SK-N-SH treated with all-trans-retinoic acid at 6 μM for 48 hours (cell line): ENCODE data around the gene VCL.

ENCODE experiments used
- ATAC-seq: fragments of 200-7000 bp; cut with Tn5 transposase; 3 replicates; pipeline ENCODE4 v1.9.1; 2020; ENCODE audit warnings: mild to moderate bottlenecking, moderate library complexity
- ARNTL ChIP-seq: fragments of 450-650 bp; formaldehyde crosslinking; IDR thresholded peaks from 2 replicates; pipeline ENCODE4 v1.5.0; 2020; ENCODE audit warnings: low read depth, mild to moderate bottlenecking, moderate library complexity, borderline replicate concordance
- BACH2 ChIP-seq: fragments of 250-450 bp; sonication (Bioruptor Pico); IDR thresholded peaks from 2 replicates; pipeline ENCODE4 v1.9.0; 2021; ENCODE audit warnings: mild to moderate bottlenecking, borderline replicate concordance
- ESRRG ChIP-seq: fragments of 250-450 bp; sonication (Bioruptor Pico); IDR thresholded peaks from 2 replicates; pipeline ENCODE4 v1.6.1; 2021; ENCODE audit warnings: mild to moderate bottlenecking
- GLIS3 ChIP-seq: fragments of 250-450 bp; sonication (Bioruptor Pico); IDR thresholded peaks from 2 replicates; pipeline ENCODE4 v1.5.0; 2020; ENCODE audit warnings: mild to moderate bottlenecking, moderate library complexity
- ISL1 ChIP-seq: fragments of 250-450 bp; sonication (Bioruptor Pico); IDR thresholded peaks from 2 replicates; pipeline ENCODE4 v2.1.2; 2022; ENCODE audit warnings: mild to moderate bottlenecking, moderate library complexity
- OSR1 ChIP-seq: fragments of 250-450 bp; sonication (Bioruptor Pico); IDR thresholded peaks from 2 replicates; pipeline ENCODE4 v1.8.0; 2022; ENCODE audit warnings: moderate library complexity, mild to moderate bottlenecking, inconsistent platforms
- PPARA ChIP-seq: fragments of 250-450 bp; sonication (Bioruptor Pico); IDR thresholded peaks from 2 replicates; pipeline ENCODE4 v1.5.0; 2020; ENCODE audit warnings: mild to moderate bottlenecking, borderline replicate concordance
- RARB ChIP-seq: fragments of 250-450 bp; sonication (Bioruptor Pico); IDR thresholded peaks from 2 replicates; pipeline ENCODE4 v1.8.0; 2021; ENCODE audit warnings: mild to moderate bottlenecking, moderate library complexity
- SNAI2 ChIP-seq: fragments of 250-450 bp; sonication (Bioruptor Pico); IDR thresholded peaks from 2 replicates; pipeline ENCODE4 v1.5.0; 2020; ENCODE audit warnings: mild to moderate bottlenecking, moderate library complexity
- TCF4 ChIP-seq: fragments of 250-450 bp; sonication (Bioruptor Pico); IDR thresholded peaks from 2 replicates; pipeline ENCODE4 v1.8.0; 2021; ENCODE audit warnings: mild to moderate bottlenecking, moderate library complexity, borderline replicate concordance
- ZC3H10 ChIP-seq: fragments of 250-450 bp; sonication (Bioruptor Pico); IDR thresholded peaks from 2 replicates; pipeline ENCODE4 v1.5.1; 2021; ENCODE audit warnings: mild to moderate bottlenecking, moderate library complexity
- ZFP3 ChIP-seq: fragments of 250-450 bp; sonication (Bioruptor Pico); IDR thresholded peaks from 2 replicates; pipeline ENCODE4 v1.5.0; 2020; ENCODE audit warnings: mild to moderate bottlenecking, moderate library complexity
- ZFP30 ChIP-seq: fragments of 450-650 bp; formaldehyde crosslinking; IDR thresholded peaks from 2 replicates; pipeline ENCODE4 v1.5.0; 2022; ENCODE audit warnings: mild to moderate bottlenecking, moderate library complexity
- ZNF70 ChIP-seq: fragments of 450-650 bp; formaldehyde crosslinking; IDR thresholded peaks from 2 replicates; pipeline ENCODE4 v1.5.0; 2020; ENCODE audit warnings: mild to moderate bottlenecking, moderate library complexity
- TF ChIP-seq, protein P1 (sequence below): fragments of 250-450 bp; sonication (Bioruptor Pico); IDR thresholded peaks from 2 replicates; pipeline ENCODE4 v1.5.0; 2020; ENCODE audit warnings: mild to moderate bottlenecking, moderate library complexity
- TF ChIP-seq, protein P2 (sequence below): fragments of 250-450 bp; sonication (Bioruptor Pico); IDR thresholded peaks from 2 replicates; pipeline ENCODE4 v1.5.1; 2021; ENCODE audit warnings: mild to moderate bottlenecking, moderate library complexity
- TF ChIP-seq, protein P3 (sequence below): fragments of 250-450 bp; sonication (Bioruptor Pico); IDR thresholded peaks from 2 replicates; pipeline ENCODE4 v1.8.0; 2020; ENCODE audit warnings: mild to moderate bottlenecking, moderate library complexity, borderline replicate concordance
- TF ChIP-seq, protein P4 (sequence below): fragments of 250-450 bp; sonication (Bioruptor Pico); IDR thresholded peaks from 2 replicates; pipeline ENCODE4 v1.5.1; 2020; ENCODE audit warnings: low read depth, mild to moderate bottlenecking, moderate library complexity
- TF ChIP-seq, protein P5 (sequence below): fragments of 250-450 bp; sonication (Bioruptor Pico); IDR thresholded peaks from 2 replicates; pipeline ENCODE4 v1.8.0; 2021; ENCODE audit warnings: low read depth, mild to moderate bottlenecking, moderate library complexity, borderline replicate concordance

VCL gene

DNA sequence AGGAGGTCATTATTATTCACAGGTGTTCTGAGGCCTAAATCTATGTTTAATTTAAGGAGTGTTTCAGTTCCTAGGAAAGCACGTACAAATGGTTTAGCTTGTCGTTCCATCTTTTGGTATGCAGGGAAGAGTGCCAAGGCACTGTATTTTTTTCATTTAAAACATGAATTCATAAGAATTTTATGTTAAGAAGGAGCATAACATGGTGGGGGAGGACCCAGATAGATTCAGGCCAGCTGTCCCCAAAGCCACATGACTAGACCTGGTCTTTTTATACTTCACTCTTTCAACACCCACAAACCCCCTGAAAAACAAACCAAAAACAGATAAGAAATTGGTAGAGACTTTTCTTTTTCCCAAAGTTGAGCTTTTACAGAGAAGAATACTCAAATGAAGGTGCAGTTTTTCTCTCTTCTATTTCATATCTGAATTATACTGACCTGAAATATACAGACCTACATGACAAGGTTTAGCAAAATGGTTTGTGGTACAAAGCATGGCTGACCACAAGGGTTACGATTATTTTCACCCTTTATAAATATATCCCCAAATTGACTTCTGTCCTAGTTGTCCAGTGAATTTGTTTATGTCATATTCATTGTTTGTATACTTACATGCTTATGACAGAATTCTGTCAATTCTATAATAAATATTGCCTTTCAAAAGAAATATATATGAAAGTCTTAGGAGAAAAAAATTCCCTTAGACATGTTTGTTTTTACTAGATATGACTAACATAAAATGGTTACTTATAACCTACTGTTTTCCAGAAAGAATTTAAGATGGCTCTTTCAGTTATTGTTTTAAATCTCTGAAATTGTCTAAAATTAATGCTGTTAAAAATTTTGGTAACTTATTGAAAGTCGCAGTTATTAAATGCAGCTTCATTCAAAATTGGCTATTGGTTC lies 81.4 kb downstream of the VCL start (continued):
- TF ChIP-seq, protein P1, sequence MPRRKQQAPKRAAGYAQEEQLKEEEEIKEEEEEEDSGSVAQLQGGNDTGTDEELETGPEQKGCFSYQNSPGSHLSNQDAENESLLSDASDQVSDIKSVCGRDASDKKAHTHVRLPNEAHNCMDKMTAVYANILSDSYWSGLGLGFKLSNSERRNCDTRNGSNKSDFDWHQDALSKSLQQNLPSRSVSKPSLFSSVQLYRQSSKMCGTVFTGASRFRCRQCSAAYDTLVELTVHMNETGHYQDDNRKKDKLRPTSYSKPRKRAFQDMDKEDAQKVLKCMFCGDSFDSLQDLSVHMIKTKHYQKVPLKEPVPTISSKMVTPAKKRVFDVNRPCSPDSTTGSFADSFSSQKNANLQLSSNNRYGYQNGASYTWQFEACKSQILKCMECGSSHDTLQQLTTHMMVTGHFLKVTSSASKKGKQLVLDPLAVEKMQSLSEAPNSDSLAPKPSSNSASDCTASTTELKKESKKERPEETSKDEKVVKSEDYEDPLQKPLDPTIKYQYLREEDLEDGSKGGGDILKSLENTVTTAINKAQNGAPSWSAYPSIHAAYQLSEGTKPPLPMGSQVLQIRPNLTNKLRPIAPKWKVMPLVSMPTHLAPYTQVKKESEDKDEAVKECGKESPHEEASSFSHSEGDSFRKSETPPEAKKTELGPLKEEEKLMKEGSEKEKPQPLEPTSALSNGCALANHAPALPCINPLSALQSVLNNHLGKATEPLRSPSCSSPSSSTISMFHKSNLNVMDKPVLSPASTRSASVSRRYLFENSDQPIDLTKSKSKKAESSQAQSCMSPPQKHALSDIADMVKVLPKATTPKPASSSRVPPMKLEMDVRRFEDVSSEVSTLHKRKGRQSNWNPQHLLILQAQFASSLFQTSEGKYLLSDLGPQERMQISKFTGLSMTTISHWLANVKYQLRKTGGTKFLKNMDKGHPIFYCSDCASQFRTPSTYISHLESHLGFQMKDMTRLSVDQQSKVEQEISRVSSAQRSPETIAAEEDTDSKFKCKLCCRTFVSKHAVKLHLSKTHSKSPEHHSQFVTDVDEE, result no peak

DNA sequence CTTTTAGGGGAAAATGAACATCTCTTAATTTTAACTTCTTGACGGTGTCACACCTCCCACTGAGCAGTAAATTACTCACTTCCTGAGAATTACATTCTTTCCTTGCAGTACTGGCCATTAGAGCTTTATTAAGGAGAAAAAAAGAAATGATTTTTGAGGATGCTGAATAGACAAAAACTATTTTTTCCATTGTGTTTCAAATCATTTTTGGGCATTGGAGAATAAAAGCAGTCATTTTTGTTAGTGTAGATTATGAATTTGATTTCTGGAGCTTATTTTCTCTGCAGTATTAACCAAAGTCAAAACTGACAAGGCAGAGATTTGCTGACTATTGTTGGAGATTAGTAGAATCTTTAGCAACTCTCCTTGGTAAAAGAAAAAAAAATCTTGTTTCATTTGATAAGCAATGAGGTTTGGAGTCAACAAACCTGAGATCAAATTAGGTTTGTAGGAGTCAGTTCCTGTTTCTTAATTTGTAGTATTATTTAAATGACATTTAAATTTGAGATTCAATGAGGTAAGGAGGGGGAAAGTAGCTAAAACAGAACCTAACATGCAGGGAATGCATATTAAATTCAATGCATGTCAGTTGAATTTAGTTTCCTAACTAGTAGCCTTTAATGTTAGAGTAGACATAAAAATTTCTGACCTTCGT lies 82.1 kb downstream of the VCL start:
- ATAC-seq, result no peak
- TF ChIP-seq TCF4, result no peak
- no peak for TF ChIP-seq ZC3H10 (CRISPR knock-in tag)
- no peak for TF ChIP-seq RARB

DNA sequence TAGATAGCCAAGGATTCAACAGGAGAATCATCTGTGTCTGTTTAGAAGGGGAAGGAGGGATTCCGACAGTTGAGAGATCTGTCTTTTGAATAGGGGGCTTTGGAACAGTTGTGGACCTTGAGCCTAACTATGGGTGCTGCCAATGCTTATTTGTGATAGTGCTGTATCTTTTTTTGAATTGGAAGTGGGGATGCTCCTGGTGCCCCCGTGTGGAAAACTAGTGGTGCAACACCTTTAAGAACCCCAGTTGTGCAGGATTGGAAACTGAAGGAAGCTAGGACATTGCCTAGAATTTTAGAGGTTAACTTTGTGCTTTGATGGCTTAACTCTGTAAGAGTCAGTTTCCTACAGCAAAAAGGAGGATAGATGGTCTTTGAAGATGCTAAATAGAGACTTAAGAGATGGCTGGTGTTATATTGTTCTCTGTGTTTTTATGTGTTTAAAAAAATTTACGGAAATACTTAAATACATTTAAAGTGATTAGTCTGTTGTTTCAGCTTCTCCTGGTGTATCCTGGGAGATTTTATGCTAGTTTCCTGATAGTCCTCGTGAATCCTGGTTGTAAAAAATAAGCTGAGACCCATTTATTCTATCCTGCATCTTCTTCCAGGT lies 83.4 kb downstream of the VCL start:
- TF ChIP-seq ARNTL (CRISPR knock-in tag) (no peak), ZFP30 (CRISPR knock-in tag) (no peak), OSR1 (CRISPR knock-in tag) (no peak), ISL1 (no peak), ESRRG (CRISPR knock-in tag) (no peak), ZC3H10 (CRISPR knock-in tag) (no peak), GLIS3 (CRISPR knock-in tag) (no peak), SNAI2 (CRISPR knock-in tag) (no peak), ZNF70 (CRISPR knock-in tag) (no peak), PPARA (CRISPR knock-in tag) (no peak), BACH2 (CRISPR knock-in tag) (no peak), ZFP3 (CRISPR knock-in tag) (no peak)
- TF ChIP-seq, protein P2, sequence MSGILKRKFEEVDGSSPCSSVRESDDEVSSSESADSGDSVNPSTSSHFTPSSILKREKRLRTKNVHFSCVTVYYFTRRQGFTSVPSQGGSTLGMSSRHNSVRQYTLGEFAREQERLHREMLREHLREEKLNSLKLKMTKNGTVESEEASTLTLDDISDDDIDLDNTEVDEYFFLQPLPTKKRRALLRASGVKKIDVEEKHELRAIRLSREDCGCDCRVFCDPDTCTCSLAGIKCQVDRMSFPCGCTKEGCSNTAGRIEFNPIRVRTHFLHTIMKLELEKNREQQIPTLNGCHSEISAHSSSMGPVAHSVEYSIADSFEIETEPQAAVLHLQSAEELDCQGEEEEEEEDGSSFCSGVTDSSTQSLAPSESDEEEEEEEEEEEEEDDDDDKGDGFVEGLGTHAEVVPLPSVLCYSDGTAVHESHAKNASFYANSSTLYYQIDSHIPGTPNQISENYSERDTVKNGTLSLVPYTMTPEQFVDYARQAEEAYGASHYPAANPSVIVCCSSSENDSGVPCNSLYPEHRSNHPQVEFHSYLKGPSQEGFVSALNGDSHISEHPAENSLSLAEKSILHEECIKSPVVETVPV, result no peak
- TF ChIP-seq, protein P3, sequence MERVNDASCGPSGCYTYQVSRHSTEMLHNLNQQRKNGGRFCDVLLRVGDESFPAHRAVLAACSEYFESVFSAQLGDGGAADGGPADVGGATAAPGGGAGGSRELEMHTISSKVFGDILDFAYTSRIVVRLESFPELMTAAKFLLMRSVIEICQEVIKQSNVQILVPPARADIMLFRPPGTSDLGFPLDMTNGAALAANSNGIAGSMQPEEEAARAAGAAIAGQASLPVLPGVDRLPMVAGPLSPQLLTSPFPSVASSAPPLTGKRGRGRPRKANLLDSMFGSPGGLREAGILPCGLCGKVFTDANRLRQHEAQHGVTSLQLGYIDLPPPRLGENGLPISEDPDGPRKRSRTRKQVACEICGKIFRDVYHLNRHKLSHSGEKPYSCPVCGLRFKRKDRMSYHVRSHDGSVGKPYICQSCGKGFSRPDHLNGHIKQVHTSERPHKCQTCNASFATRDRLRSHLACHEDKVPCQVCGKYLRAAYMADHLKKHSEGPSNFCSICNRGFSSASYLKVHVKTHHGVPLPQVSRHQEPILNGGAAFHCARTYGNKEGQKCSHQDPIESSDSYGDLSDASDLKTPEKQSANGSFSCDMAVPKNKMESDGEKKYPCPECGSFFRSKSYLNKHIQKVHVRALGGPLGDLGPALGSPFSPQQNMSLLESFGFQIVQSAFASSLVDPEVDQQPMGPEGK, result no peak
- TF ChIP-seq, protein P1, result no peak
- TF ChIP-seq, protein P4, sequence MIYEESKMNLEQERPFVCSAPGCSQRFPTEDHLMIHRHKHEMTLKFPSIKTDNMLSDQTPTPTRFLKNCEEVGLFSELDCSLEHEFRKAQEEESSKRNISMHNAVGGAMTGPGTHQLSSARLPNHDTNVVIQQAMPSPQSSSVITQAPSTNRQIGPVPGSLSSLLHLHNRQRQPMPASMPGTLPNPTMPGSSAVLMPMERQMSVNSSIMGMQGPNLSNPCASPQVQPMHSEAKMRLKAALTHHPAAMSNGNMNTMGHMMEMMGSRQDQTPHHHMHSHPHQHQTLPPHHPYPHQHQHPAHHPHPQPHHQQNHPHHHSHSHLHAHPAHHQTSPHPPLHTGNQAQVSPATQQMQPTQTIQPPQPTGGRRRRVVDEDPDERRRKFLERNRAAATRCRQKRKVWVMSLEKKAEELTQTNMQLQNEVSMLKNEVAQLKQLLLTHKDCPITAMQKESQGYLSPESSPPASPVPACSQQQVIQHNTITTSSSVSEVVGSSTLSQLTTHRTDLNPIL, result no peak
- TF ChIP-seq, protein P5, sequence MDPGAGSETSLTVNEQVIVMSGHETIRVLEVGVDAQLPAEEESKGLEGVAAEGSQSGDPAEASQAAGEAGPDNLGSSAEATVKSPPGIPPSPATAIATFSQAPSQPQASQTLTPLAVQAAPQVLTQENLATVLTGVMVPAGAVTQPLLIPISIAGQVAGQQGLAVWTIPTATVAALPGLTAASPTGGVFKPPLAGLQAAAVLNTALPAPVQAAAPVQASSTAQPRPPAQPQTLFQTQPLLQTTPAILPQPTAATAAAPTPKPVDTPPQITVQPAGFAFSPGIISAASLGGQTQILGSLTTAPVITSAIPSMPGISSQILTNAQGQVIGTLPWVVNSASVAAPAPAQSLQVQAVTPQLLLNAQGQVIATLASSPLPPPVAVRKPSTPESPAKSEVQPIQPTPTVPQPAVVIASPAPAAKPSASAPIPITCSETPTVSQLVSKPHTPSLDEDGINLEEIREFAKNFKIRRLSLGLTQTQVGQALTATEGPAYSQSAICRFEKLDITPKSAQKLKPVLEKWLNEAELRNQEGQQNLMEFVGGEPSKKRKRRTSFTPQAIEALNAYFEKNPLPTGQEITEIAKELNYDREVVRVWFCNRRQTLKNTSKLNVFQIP, result no peak
- TF ChIP-seq, all 23 proteins: peak for 0
- ATAC-seq, result peak; percentile 62
